SK-N-SH treated with all-trans-retinoic acid at 6 μM for 48 hours (cell line): ENCODE results near the gene ARMC6.

Experiments
- CSDC2 ChIP-seq: fragments of 250-450 bp; sonication (Bioruptor Pico); IDR thresholded peaks from 2 replicates; pipeline ENCODE4 v1.5.0; 2020; ENCODE audit warnings: mild to moderate bottlenecking, moderate library complexity
- ESRRG ChIP-seq: fragments of 250-450 bp; sonication (Bioruptor Pico); IDR thresholded peaks from 2 replicates; pipeline ENCODE4 v1.6.1; 2021; ENCODE audit warnings: mild to moderate bottlenecking
- GLIS3 ChIP-seq: fragments of 250-450 bp; sonication (Bioruptor Pico); IDR thresholded peaks from 2 replicates; pipeline ENCODE4 v1.5.0; 2020; ENCODE audit warnings: mild to moderate bottlenecking, moderate library complexity
- ZC3H10 ChIP-seq: fragments of 250-450 bp; sonication (Bioruptor Pico); IDR thresholded peaks from 2 replicates; pipeline ENCODE4 v1.5.1; 2021; ENCODE audit warnings: mild to moderate bottlenecking, moderate library complexity

DNA sequence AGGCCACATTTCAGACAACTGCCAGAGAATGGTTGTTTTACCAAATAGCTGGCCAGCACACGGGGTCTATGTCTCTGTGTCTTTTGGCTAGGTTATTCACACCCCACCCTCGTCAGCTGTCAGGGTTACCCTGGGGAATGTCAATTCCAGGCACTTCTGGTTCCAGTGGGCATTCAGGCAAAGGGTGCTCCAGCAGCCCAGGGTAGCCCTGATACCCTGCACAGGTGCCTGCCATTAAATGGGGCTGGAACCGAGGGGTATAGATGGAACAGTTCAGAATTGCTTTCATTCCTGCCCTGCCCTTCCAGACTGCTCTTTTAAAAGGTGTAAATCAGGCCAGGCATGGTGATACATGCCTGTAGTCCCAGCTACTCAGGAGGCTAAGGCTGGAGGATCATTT, 49.2 kb upstream of the ARMC6 start:
- TF ChIP-seq GLIS3 (CRISPR knock-in tag), result no peak
- no peak for TF ChIP-seq CSDC2 (CRISPR knock-in tag)
- TF ChIP-seq ZC3H10 (CRISPR knock-in tag), result no peak
- TF ChIP-seq ESRRG (CRISPR knock-in tag), result no peak
